Trophoblast cell (in vitro differentiated cells and primary cell): Measurements from ENCODE around the gene ENTPD6.

Source experiments
- DNase-seq, 2 donors: peaks; one replicate each; pipeline ENCODE4 v3.0.0-alpha.2; 2016
- H2AFZ ChIP-seq: 2 replicates; pipeline ENCODE4 v1.6.1; 2013; ENCODE audit warnings: low read length, moderate library complexity, mild to moderate bottlenecking; ENCODE audit not compliant: insufficient read depth, poor library complexity
- H2AK5ac ChIP-seq: 2 replicates; pipeline ENCODE4 v1.6.1; 2013; ENCODE audit warnings: mild to moderate bottlenecking, low read length
- H2BK120ac ChIP-seq: 2 replicates; pipeline ENCODE4 v1.6.1; 2013; ENCODE audit warnings: low read length, mild to moderate bottlenecking, moderate library complexity; ENCODE audit not compliant: insufficient read depth, poor library complexity
- H2BK12ac ChIP-seq: 2 replicates; pipeline ENCODE4 v1.6.1; 2013; ENCODE audit warnings: mild to moderate bottlenecking, low read length, moderate library complexity
- H2BK5ac ChIP-seq: 2 replicates; pipeline ENCODE4 v1.6.1; 2013; ENCODE audit warnings: low read length, low read depth, moderate library complexity, mild to moderate bottlenecking; ENCODE audit not compliant: poor library complexity
- H3K14ac ChIP-seq: 2 replicates; pipeline ENCODE4 v1.6.1; 2013; ENCODE audit warnings: mild to moderate bottlenecking, low read length
- H3K18ac ChIP-seq: 2 replicates; pipeline ENCODE4 v1.6.1; 2013; ENCODE audit warnings: mild to moderate bottlenecking, low read length
- H3K23ac ChIP-seq: 2 replicates; pipeline ENCODE4 v1.6.1; 2013; ENCODE audit warnings: low read length
- H3K27ac ChIP-seq: 2 replicates; pipeline ENCODE4 v1.5.1; 2013; ENCODE audit warnings: low read depth, mild to moderate bottlenecking, inconsistent platforms, low read length, moderate library complexity
- H3K27me3 ChIP-seq: 2 replicates; pipeline ENCODE4 v1.6.1; 2013; ENCODE audit warnings: inconsistent platforms, mild to moderate bottlenecking, low read length, moderate library complexity; ENCODE audit not compliant: insufficient read depth
- H3K36me3 ChIP-seq, 2 experiments: 1 replicate in 1 of 2; 2 replicates in 1 of 2; pipeline ENCODE4 v1.6.1; 2013; ENCODE audit warnings: low read length in 2 of 2, mild to moderate bottlenecking in 2 of 2, moderate library complexity in 1 of 2; ENCODE audit not compliant: insufficient read depth in 2 of 2, control insufficient read depth in 1 of 2
- H3K4ac ChIP-seq: 2 replicates; pipeline ENCODE4 v1.6.1; 2013; ENCODE audit warnings: low read depth, mild to moderate bottlenecking, low read length, moderate library complexity
- H3K4me1 ChIP-seq, 2 experiments: 1 replicate in 1 of 2; 2 replicates in 1 of 2; pipeline ENCODE4 v1.6.1; 2013; ENCODE audit warnings: low read length in 2 of 2, mild to moderate bottlenecking in 2 of 2, moderate library complexity in 1 of 2; ENCODE audit not compliant: insufficient read depth in 2 of 2, control insufficient read depth in 1 of 2
- H3K4me2 ChIP-seq: 2 replicates; pipeline ENCODE4 v1.6.1; 2013; ENCODE audit warnings: inconsistent platforms, mild to moderate bottlenecking, low read length, moderate library complexity
- H3K4me3 ChIP-seq: 2 replicates; pipeline ENCODE4 v1.5.1; 2013; ENCODE audit warnings: mild to moderate bottlenecking, low read depth, low read length, inconsistent platforms
- H3K79me1 ChIP-seq: one replicate; pipeline ENCODE4 v1.6.1; 2013; ENCODE audit warnings: low read length
- H3K79me2 ChIP-seq: 2 replicates; pipeline ENCODE4 v1.6.1; 2013; ENCODE audit warnings: low read length, mild to moderate bottlenecking; ENCODE audit not compliant: control insufficient read depth, insufficient read depth, poor library complexity
- H3K9ac ChIP-seq: 2 replicates; pipeline ENCODE4 v1.6.1; 2013; ENCODE audit warnings: mild to moderate bottlenecking, low read length
- H3K9me3 ChIP-seq: 2 replicates; pipeline ENCODE4 v1.6.1; 2013; ENCODE audit warnings: low read depth, mild to moderate bottlenecking, control low read depth, inconsistent platforms, low read length; ENCODE audit not compliant: insufficient read depth
- H4K12ac ChIP-seq: 2 replicates; pipeline ENCODE4 v1.6.1; 2013; ENCODE audit warnings: low read depth, mild to moderate bottlenecking, low read length, moderate library complexity
- H4K8ac ChIP-seq: 2 replicates; pipeline ENCODE4 v1.6.1; 2013; ENCODE audit warnings: low read depth, mild to moderate bottlenecking, low read length, moderate library complexity
- H4K91ac ChIP-seq: one replicate; pipeline ENCODE4 v1.6.1; 2013; ENCODE audit warnings: low read depth, mild to moderate bottlenecking, low read length, moderate library complexity
- WGBS: extraction: QIAGEN DNeasy Blood & Tissue Kit; methylation state at CpG from one replicate; pipeline ENCODE4 v1.1.7; 2013; ENCODE audit warnings: missing lambda C conversion rate; ENCODE audit not compliant: insufficient read length, insufficient coverage; ENCODE audit errors: extremely low coverage; 5-methylcytosine and 5-hydroxymethylcytosine counted together

ENTPD6 gene

GRCh38 chr20:25273541-25274358 lies 78.2 kb downstream of the ENTPD6 start:
- Histone ChIP-seq H2BK12ac (no peak overlapping the region), H4K8ac (no peak overlapping the region), H4K12ac (no peak overlapping the region), H3K4me1 (no peaks in the 10 kb centered on the region), H3K4me3 (no peak overlapping the region), H3K9me3 (no peaks in the 10 kb centered on the region), H3K18ac (no peak overlapping the region), H2BK5ac (no peak overlapping the region), H3K79me1 (no peaks in the 10 kb centered on the region), H3K27me3 (no peaks in the 10 kb centered on the region), H2AFZ (no peak overlapping the region), H3K27ac (no peak overlapping the region), H3K9ac (no peak overlapping the region), H3K4me2 (no peak overlapping the region), H3K4ac (no peak overlapping the region), H3K36me3 (peaks cover 71 to 75% of the 10 kb centered on the region in 2 experiments), H2AK5ac (no peak overlapping the region), H4K91ac (no peak overlapping the region), H2BK120ac (no peak overlapping the region), H3K79me2 (no peaks in the 10 kb centered on the region), H3K14ac (no peak overlapping the region), H3K23ac (no peak overlapping the region)
- WGBS, result no CpG with 5 or more reads among the region's 20 CpGs
- DNase-seq, result no peak

- no peak overlapping the region for H2BK120ac ChIP-seq
- no peaks in the 10 kb centered on the region for H3K79me2 ChIP-seq
- no peak overlapping the region for H3K18ac ChIP-seq
- H2AK5ac ChIP-seq, result no peak overlapping the region
- no peaks in the 10 kb centered on the region for H3K9me3 ChIP-seq
- no peak overlapping the region for H4K8ac ChIP-seq
- no peak overlapping the region for H3K23ac ChIP-seq
- H3K27ac ChIP-seq, result no peak overlapping the region
- H3K79me1 ChIP-seq, result no peaks in the 10 kb centered on the region
- no peak overlapping the region for H3K4me2 ChIP-seq
- H2BK5ac ChIP-seq, result no peak overlapping the region
- H3K4me1 ChIP-seq, result no peaks in the 10 kb centered on the region
- H2BK12ac ChIP-seq, result no peak overlapping the region
- no peak overlapping the region for H3K4me3 ChIP-seq
- H3K9ac ChIP-seq, result no peak overlapping the region
- DNase-seq, result no peak
- H4K12ac ChIP-seq, result no peak overlapping the region
- no peak overlapping the region for H2AFZ ChIP-seq
- no peak overlapping the region for H4K91ac ChIP-seq
- H3K36me3 ChIP-seq, result peaks cover 73 to 76% of the 10 kb centered on the region in 2 experiments
- H3K27me3 ChIP-seq, result no peaks in the 10 kb centered on the region
- no peak overlapping the region for H3K4ac ChIP-seq
- no CpG with 5 or more reads among the region's 20 CpGs for WGBS
- H3K14ac ChIP-seq, result no peak overlapping the region
These were observed 79.0 kb downstream of the ENTPD6 start for GRCh38 chr20:25274481-25274880.

GRCh38 chr20:25274891-25275812 lies 79.6 kb downstream of the ENTPD6 start:
- no peak overlapping the region for H3K23ac ChIP-seq
- no peak overlapping the region for H3K4me2 ChIP-seq
- no peak overlapping the region for H3K18ac ChIP-seq
- no peak overlapping the region for H2BK5ac ChIP-seq
- DNase-seq, result no peak
- no peak overlapping the region for H4K91ac ChIP-seq
- peaks cover 75 to 78% of the 10 kb centered on the region in 2 experiments for H3K36me3 ChIP-seq
- H2AK5ac ChIP-seq, result no peak overlapping the region
- H2BK120ac ChIP-seq, result no peak overlapping the region
- H3K79me2 ChIP-seq, result no peaks in the 10 kb centered on the region
- WGBS, result no CpG with 5 or more reads among the region's 32 CpGs
- H2BK12ac ChIP-seq, result no peak overlapping the region
- no peaks in the 10 kb centered on the region for H3K9me3 ChIP-seq
- no peak overlapping the region for H2AFZ ChIP-seq
- no peak overlapping the region for H4K8ac ChIP-seq
- no peak overlapping the region for H3K27ac ChIP-seq
- H3K27me3 ChIP-seq, result no peaks in the 10 kb centered on the region
- no peak overlapping the region for H3K4me3 ChIP-seq
- no peak overlapping the region for H3K9ac ChIP-seq
- no peak overlapping the region for H3K14ac ChIP-seq
- H3K4me1 ChIP-seq, result no peaks in the 10 kb centered on the region
- H4K12ac ChIP-seq, result no peak overlapping the region
- no peaks in the 10 kb centered on the region for H3K79me1 ChIP-seq
- no peak overlapping the region for H3K4ac ChIP-seq

GRCh38 chr20:25275813-25276532 lies 80.5 kb downstream of the ENTPD6 start:
- Histone ChIP-seq H3K23ac (no peak overlapping the region), H2BK5ac (no peak overlapping the region), H3K4me3 (no peak overlapping the region), H3K9me3 (no peaks in the 10 kb centered on the region), H3K79me1 (no peaks in the 10 kb centered on the region), H3K14ac (no peak overlapping the region), H3K4me1 (no peaks in the 10 kb centered on the region), H4K91ac (no peak overlapping the region), H2BK12ac (no peak overlapping the region), H3K4ac (no peak overlapping the region), H3K27me3 (no peaks in the 10 kb centered on the region), H4K8ac (no peak overlapping the region), H3K27ac (no peak overlapping the region), H3K79me2 (no peaks in the 10 kb centered on the region), H4K12ac (no peak overlapping the region), H3K18ac (no peak overlapping the region), H3K4me2 (no peak overlapping the region), H3K36me3 (peaks cover 78% of the 10 kb centered on the region in 2 experiments), H2BK120ac (no peak overlapping the region), H2AK5ac (no peak overlapping the region), H3K9ac (no peak overlapping the region), H2AFZ (no peak overlapping the region)
- no peak for DNase-seq
- WGBS, result no CpG with 5 or more reads among the region's 20 CpGs
